Right forelimb (tissue), 1 donor: ENCODE measurements around the gene HS1BP3.
A peak's percentile ranks its signal among the peaks of the same experiment; 100 is the strongest.

ENCODE experiments used
- DNase-seq: peaks from one replicate; pipeline ENCODE4 v3.0.0-alpha.2; 2018

The HS1BP3 gene

GRCh38 chr2:20626698-20627513 lies 24.0 kb downstream of the HS1BP3 start:
- DNase-seq: no peak

- DNase-seq: no peak
Observed at GRCh38 chr2:20626392-20626697, 24.6 kb downstream of the HS1BP3 start.

GRCh38 chr2:20625491-20626391 lies 25.2 kb downstream of the HS1BP3 start:
- DNase-seq: no peak

- DNase-seq: no peak
Observed at GRCh38 chr2:20624884-20625485, 25.9 kb downstream of the HS1BP3 start.

- no peak for DNase-seq
Observed at GRCh38 chr2:20624156-20624883, 26.6 kb downstream of the HS1BP3 start.

- no peak for DNase-seq
Observed at GRCh38 chr2:20623741-20624155, 27.1 kb downstream of the HS1BP3 start.

GRCh38 chr2:20623241-20623640 lies 27.7 kb downstream of the HS1BP3 start:
- DNase-seq: no peak

- no peak for DNase-seq
Observed at GRCh38 chr2:20622731-20623130, 28.2 kb downstream of the HS1BP3 start.

GRCh38 chr2:20622296-20622686 lies 28.6 kb downstream of the HS1BP3 start:
- DNase-seq: no peak

- DNase-seq: no peak
Observed at GRCh38 chr2:20621366-20622295, 29.3 kb downstream of the HS1BP3 start.

- no peak for DNase-seq
Observed at GRCh38 chr2:20620696-20621365, 30.1 kb downstream of the HS1BP3 start.

GRCh38 chr2:20620271-20620681 lies 30.6 kb downstream of the HS1BP3 start:
- DNase-seq: no peak

- DNase-seq: no peak
Observed at GRCh38 chr2:20619624-20620024, 31.3 kb downstream of the HS1BP3 start.

GRCh38 chr2:20618886-20619521 lies 31.9 kb downstream of the HS1BP3 start:
- no peak for DNase-seq

GRCh38 chr2:20618468-20618885 lies 32.4 kb downstream of the HS1BP3 start:
- no peak for DNase-seq

GRCh38 chr2:20617892-20618467 lies 32.9 kb downstream of the HS1BP3 start:
- DNase-seq: peak; percentile 89

- no peak for DNase-seq
Observed at GRCh38 chr2:20617081-20617575, 33.8 kb downstream of the HS1BP3 start.

GRCh38 chr2:20616341-20616871 lies 34.5 kb downstream of the HS1BP3 start:
- no peak for DNase-seq

GRCh38 chr2:20615466-20616241 lies 35.2 kb downstream of the HS1BP3 start:
- no peak for DNase-seq
